Astrocyte (in vitro differentiated cells and primary cell): ENCODE measurements around the gene ATP10A. TPM values are rescaled to one million over a fixed set of nuclear protein-coding genes. Genes with fewer than 3 reads are reported as not detected.

Experiments used
- DNase-seq: peaks from one replicate; pipeline ENCODE4 v3.0.0-alpha.2; 2010; ENCODE audit warnings: low read depth
- FAIRE-seq: peaks from 2 replicates; lab custom pipeline; 2011; peaks lifted over from hg19 to GRCh38; lab: Jason Lieb, UNC
- H2AFZ ChIP-seq: 2 replicates; pipeline ENCODE4 v1.6.0; 2012; ENCODE audit warnings: low read depth, low read length, inconsistent platforms
- H3K27ac ChIP-seq: 2 replicates; pipeline ENCODE4 v1.5.1; 2011; ENCODE audit warnings: low read depth, low read length, inconsistent platforms
- H3K27me3 ChIP-seq: 2 replicates; pipeline ENCODE4 v1.6.0; 2011; ENCODE audit warnings: low read length, inconsistent platforms; ENCODE audit not compliant: insufficient read depth
- H3K36me3 ChIP-seq: 2 replicates; pipeline ENCODE4 v1.5.1; 2011; ENCODE audit warnings: low read length, inconsistent platforms; ENCODE audit not compliant: insufficient read depth
- H3K4me1 ChIP-seq: 2 replicates; pipeline ENCODE4 v1.5.1; 2011; ENCODE audit warnings: low read length, inconsistent platforms; ENCODE audit not compliant: insufficient read depth
- H3K4me2 ChIP-seq: 2 replicates; pipeline ENCODE4 v1.6.0; 2012; ENCODE audit warnings: low read length, inconsistent platforms
- H3K4me3 ChIP-seq: 2 replicates; pipeline ENCODE4 v1.5.1; 2011; ENCODE audit warnings: low read depth, mild to moderate bottlenecking, low read length, inconsistent platforms; ENCODE audit not compliant: insufficient read depth
- H3K79me2 ChIP-seq: 2 replicates; pipeline ENCODE4 v1.6.0; 2012; ENCODE audit warnings: mild to moderate bottlenecking, low read length, inconsistent platforms; ENCODE audit not compliant: insufficient read depth
- H3K9ac ChIP-seq: 2 replicates; pipeline ENCODE4 v1.6.0; 2012; ENCODE audit warnings: mild to moderate bottlenecking, low read length, inconsistent platforms
- H3K9me3 ChIP-seq: 2 replicates; pipeline ENCODE4 v1.5.1; 2012; ENCODE audit warnings: low read depth, mild to moderate bottlenecking, low read length, inconsistent platforms; ENCODE audit not compliant: insufficient read depth
- H4K20me1 ChIP-seq: 2 replicates; pipeline ENCODE4 v1.6.0; 2012; ENCODE audit warnings: low read length, inconsistent platforms; ENCODE audit not compliant: insufficient read depth
- H3K27ac Mint-ChIP-seq: one replicate; pipeline ENCODE4 v1.8.0; 2021; ENCODE audit warnings: mild to moderate bottlenecking, mixed read lengths; ENCODE audit not compliant: unreplicated experiment
- H3K27me3 Mint-ChIP-seq: one replicate; pipeline ENCODE4 v1.8.0; 2021; ENCODE audit warnings: low read depth, mixed read lengths; ENCODE audit not compliant: unreplicated experiment
- H3K36me3 Mint-ChIP-seq: one replicate; pipeline ENCODE4 v1.8.0; 2021; ENCODE audit warnings: low read depth, mixed read lengths; ENCODE audit not compliant: unreplicated experiment
- H3K4me1 Mint-ChIP-seq: one replicate; pipeline ENCODE4 v1.8.0; 2021; ENCODE audit warnings: low read depth, mixed read lengths; ENCODE audit not compliant: unreplicated experiment
- H3K4me3 Mint-ChIP-seq: one replicate; pipeline ENCODE4 v1.8.0; 2021; ENCODE audit warnings: mild to moderate bottlenecking, moderate library complexity, mixed read lengths; ENCODE audit not compliant: unreplicated experiment
- H3K9me3 Mint-ChIP-seq: one replicate; pipeline ENCODE4 v1.8.0; 2021; ENCODE audit warnings: mild to moderate bottlenecking, mixed read lengths; ENCODE audit not compliant: unreplicated experiment
- EZH2 ChIP-seq: IDR thresholded peaks from 2 replicates; pipeline ENCODE4 v1.6.1; 2012; ENCODE audit warnings: mild to moderate bottlenecking, low read length, inconsistent platforms; ENCODE audit not compliant: insufficient read depth
- total RNA-seq: library from RNA; stranded (reverse); gene quantifications from 2 replicates; pipeline ENCODE4 v1.2.1, GENCODE V29; 2021
- TF ChIP-seq, protein P1 (sequence below): IDR thresholded peaks from 2 replicates; pipeline ENCODE4 v1.5.1; 2011; ENCODE audit warnings: low read depth, mild to moderate bottlenecking, inconsistent platforms, low read length, moderate library complexity; ENCODE audit not compliant: insufficient read depth

The ATP10A gene
- total RNA-seq, 1 donor from 2014 or later, result 21.1 TPM

DNA sequence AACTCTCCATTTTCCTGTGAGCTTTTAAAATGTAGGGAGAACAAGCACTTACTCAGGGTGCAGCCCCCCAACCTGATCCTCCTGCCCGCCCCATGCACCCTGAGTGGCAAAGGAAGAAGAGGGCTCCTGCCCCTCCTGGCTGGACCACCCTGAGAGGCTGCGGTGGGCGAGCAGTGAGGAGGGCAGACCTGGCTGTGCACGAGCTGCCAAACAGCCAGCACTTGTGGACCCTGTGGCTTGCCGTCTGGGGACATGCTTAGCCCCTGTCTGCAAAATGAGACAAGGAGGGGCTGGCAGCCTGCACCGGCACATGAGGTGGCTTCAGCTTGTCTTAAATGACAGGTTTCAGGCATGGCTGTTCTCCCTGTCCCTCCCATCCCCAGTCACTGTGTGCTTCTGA, 18.6 kb downstream of the ATP10A start:
- Mint-ChIP-seq H3K9me3 (no peaks in the 10 kb centered on the region), H3K27ac (no peak overlapping the region), H3K4me1 (peaks cover 19% of the 10 kb centered on the region)

DNA sequence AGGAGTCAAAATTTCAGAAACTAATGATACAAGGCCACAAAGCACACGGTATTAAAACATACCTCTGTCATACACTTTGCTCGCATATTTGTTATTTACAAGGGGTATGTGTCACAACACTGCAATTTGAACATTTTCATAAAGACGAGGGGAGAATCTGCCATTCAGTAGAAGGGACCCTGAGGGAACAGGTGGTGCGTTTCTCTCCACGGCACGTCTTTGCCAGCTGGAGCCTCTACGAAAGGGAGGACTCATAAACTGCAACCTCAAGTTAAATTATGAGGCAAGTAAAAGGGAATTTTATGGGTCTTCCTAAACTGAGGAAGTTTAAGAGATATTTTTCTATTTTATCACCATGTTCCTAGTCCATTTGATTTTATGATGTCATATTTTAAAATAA, 19.1 kb downstream of the ATP10A start:
- peaks cover 86% of the 10 kb centered on the region for H3K79me2 ChIP-seq
- peaks cover 1% of the 10 kb centered on the region for H3K36me3 Mint-ChIP-seq
- H3K4me1 Mint-ChIP-seq, result peaks cover 14% of the 10 kb centered on the region
- no peak overlapping the region for H3K4me2 ChIP-seq
- peaks cover 8% of the 10 kb centered on the region for H3K4me1 ChIP-seq
- H3K27me3 Mint-ChIP-seq, result no peaks in the 10 kb centered on the region
- no peak overlapping the region for H3K9ac ChIP-seq
- no peak overlapping the region for H3K4me3 Mint-ChIP-seq
- DNase-seq (no peak), FAIRE-seq (no peak)
- no peak overlapping the region for H3K27ac Mint-ChIP-seq
- no peaks in the 10 kb centered on the region for H3K9me3 ChIP-seq
- no peak overlapping the region for H3K27ac ChIP-seq
- H3K9me3 Mint-ChIP-seq, result no peaks in the 10 kb centered on the region
- H3K36me3 ChIP-seq, result no peaks in the 10 kb centered on the region
- no peak overlapping the region for H2AFZ ChIP-seq
- H3K27me3 ChIP-seq, result no peaks in the 10 kb centered on the region
- TF ChIP-seq, protein P1, sequence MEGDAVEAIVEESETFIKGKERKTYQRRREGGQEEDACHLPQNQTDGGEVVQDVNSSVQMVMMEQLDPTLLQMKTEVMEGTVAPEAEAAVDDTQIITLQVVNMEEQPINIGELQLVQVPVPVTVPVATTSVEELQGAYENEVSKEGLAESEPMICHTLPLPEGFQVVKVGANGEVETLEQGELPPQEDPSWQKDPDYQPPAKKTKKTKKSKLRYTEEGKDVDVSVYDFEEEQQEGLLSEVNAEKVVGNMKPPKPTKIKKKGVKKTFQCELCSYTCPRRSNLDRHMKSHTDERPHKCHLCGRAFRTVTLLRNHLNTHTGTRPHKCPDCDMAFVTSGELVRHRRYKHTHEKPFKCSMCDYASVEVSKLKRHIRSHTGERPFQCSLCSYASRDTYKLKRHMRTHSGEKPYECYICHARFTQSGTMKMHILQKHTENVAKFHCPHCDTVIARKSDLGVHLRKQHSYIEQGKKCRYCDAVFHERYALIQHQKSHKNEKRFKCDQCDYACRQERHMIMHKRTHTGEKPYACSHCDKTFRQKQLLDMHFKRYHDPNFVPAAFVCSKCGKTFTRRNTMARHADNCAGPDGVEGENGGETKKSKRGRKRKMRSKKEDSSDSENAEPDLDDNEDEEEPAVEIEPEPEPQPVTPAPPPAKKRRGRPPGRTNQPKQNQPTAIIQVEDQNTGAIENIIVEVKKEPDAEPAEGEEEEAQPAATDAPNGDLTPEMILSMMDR, result no peak
- peaks cover 4% of the 10 kb centered on the region for H4K20me1 ChIP-seq
- H3K4me3 ChIP-seq, result no peak overlapping the region

More for the DNA sequence above, 18.6 kb downstream of the ATP10A start:
- Histone ChIP-seq H3K4me1 (peaks cover 12% of the 10 kb centered on the region), H3K4me2 (no peak overlapping the region), H3K79me2 (peaks cover 81% of the 10 kb centered on the region), H3K9me3 (no peaks in the 10 kb centered on the region), H3K9ac (peak overlapping the region; percentile 14), H2AFZ (no peak overlapping the region), H3K27me3 (no peaks in the 10 kb centered on the region), H3K27ac (no peak overlapping the region), H3K4me3 (no peak overlapping the region), H3K36me3 (no peaks in the 10 kb centered on the region), H4K20me1 (peaks cover 4% of the 10 kb centered on the region)
- TF ChIP-seq, protein P1, result no peak
- TF ChIP-seq EZH2, result no peak
- H3K36me3 Mint-ChIP-seq, result peaks cover 1% of the 10 kb centered on the region
- H3K27me3 Mint-ChIP-seq, result no peaks in the 10 kb centered on the region
- H3K4me3 Mint-ChIP-seq, result no peak overlapping the region
- FAIRE-seq, result no peak
- DNase-seq, result no peak

DNA sequence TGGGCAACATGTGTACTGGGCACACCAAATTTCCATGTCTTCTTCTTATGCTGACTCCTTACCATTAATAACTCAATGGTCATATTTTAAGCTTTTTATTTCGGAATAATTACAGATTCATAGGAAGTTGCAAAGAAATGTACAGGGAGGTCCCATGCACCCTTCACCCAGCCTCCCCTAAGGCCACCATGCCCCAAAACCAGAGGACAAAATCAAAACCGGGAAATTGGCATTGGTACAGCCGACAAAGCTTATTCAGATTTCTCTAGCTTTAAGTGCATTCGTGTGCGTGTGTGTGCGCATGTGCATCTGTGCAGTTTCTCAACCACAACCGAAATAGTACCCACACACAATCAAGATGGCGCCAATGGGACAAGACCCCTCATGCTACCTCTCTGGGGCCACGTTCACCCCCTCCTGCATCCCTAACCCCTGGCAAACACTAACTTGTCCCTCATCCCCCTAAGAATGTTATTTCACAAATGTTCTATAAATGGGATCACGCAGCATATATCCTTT, 23.4 kb downstream of the ATP10A start:
- H3K36me3 Mint-ChIP-seq, result no peaks in the 10 kb centered on the region

More for the DNA sequence above, 23.4 kb downstream of the ATP10A start:
- H3K4me3 Mint-ChIP-seq, result no peak overlapping the region
- Histone ChIP-seq H3K9me3 (no peaks in the 10 kb centered on the region), H3K27ac (no peak overlapping the region), H3K4me1 (no peaks in the 10 kb centered on the region), H3K27me3 (no peaks in the 10 kb centered on the region), H2AFZ (no peak overlapping the region), H3K79me2 (peaks cover 76% of the 10 kb centered on the region), H4K20me1 (peaks cover 7% of the 10 kb centered on the region), H3K4me3 (no peak overlapping the region), H3K4me2 (no peak overlapping the region), H3K9ac (no peak overlapping the region), H3K36me3 (no peaks in the 10 kb centered on the region)
- H3K27me3 Mint-ChIP-seq, result peaks cover 3% of the 10 kb centered on the region
- no peak for TF ChIP-seq EZH2
- TF ChIP-seq, protein P1, result no peak
- no peaks in the 10 kb centered on the region for H3K9me3 Mint-ChIP-seq
- no peak overlapping the region for H3K27ac Mint-ChIP-seq
- FAIRE-seq (no peak), DNase-seq (no peak)
- H3K4me1 Mint-ChIP-seq, result peaks cover 4% of the 10 kb centered on the region
